Measurements from ENCODE around the gene NME4.

GRCh38 chr16:414395-415169, 17.6 kb downstream of the NME4 start:
- TF ChIP-seq CTCF (IDR thresholded peaks at IDR 0.05) (no peak), POLR2A (IDR thresholded peaks at IDR 0.05; ENCODE audit: low read depth) (no peak)

All from esophagus muscularis mucosa (tissue), 3 donors.